Fibroblast of skin of scalp (primary cell): ENCODE measurements around the gene C3orf70.

Experiments used
- DNase-seq: peaks from one replicate; pipeline ENCODE4 v3.0.0-alpha.2; 2013

The C3orf70 gene

GRCh38 chr3:185046603-185047002, 106.3 kb downstream of the C3orf70 start:
- no peak for DNase-seq

DNA sequence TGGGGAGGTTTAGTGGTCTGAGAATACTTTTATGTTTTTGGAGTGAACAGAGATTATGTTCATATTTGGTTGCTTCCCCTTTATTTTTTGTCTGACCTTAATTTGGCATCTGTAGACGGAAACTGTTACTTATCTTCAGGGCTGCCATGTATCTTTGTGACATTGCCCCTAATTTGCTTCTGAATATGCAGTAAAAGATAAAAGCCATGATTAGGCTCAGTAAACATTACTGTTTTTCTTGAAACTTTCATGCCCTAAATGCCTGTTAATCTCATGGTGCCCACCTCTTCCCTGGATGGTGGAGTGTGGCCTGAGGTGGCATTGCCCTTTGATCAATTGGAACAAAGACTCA, 106.7 kb downstream of the C3orf70 start:
- DNase-seq = no peak

- no peak for DNase-seq
Observed at GRCh38 chr3:185042312-185043050, 110.4 kb downstream of the C3orf70 start.

GRCh38 chr3:185041540-185041939, 111.3 kb downstream of the C3orf70 start:
- DNase-seq = no peak

GRCh38 chr3:185040425-185040824, 112.4 kb downstream of the C3orf70 start:
- no peak for DNase-seq

DNA sequence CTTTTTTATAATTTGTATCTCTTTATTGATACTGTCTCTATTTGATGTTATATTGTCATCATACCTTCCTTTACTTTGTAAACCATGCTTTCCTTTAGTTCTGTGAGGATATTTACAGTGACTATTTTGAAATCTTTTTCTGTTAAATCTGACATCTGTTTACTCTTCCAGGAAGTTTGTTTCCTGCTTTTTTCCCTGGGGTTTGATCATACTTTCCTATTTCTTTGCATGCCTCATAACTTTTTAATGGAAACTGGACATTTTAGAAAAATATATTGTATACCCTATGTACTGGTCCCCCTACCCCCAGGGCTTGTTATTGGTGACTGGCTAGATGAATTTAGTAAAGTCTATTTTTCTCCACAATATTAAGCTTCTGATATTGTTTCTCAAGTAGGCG, 115.1 kb downstream of the C3orf70 start:
- DNase-seq = no peak

DNA sequence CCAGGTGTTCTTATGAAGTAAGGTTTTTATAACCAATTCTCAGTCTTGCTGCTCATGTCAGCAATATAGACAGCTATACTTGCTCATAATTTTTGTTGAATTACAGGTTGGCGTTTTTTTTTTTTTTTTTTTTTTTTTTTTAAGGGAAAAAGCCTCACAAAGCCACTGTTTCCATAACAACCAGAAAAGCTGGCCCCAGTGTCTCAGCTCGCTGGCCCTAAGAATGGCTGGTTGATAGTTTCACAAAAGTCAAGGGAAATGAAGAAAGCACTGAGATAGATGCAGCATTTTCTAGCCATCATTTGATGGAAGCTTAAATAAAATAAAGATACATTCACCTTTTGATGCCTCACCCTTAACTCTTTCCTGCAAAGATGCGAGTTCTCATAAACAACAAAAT, 121.9 kb downstream of the C3orf70 start:
- DNase-seq = no peak

- no peak for DNase-seq
Observed at GRCh38 chr3:185030399-185030798, 122.5 kb downstream of the C3orf70 start.

DNA sequence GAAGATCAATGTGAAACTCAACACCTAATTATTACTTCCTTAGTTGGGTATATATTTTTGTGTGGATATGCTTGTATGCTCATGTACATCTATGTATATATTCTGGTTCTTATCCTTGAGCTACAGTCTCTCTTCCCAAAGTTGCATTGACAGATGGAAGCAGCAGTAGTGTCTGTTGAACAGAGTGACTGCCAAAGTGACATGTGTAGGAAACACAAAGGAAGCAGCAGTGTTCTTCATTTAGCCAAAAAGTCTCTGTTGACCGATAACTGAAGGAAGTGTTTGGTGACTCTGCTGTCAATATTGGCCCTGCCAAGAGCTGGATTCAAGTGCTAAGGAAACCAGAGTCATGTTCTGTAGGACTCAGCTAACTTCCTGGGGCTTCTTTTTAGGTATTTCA, 123.8 kb downstream of the C3orf70 start:
- no peak for DNase-seq

DNA sequence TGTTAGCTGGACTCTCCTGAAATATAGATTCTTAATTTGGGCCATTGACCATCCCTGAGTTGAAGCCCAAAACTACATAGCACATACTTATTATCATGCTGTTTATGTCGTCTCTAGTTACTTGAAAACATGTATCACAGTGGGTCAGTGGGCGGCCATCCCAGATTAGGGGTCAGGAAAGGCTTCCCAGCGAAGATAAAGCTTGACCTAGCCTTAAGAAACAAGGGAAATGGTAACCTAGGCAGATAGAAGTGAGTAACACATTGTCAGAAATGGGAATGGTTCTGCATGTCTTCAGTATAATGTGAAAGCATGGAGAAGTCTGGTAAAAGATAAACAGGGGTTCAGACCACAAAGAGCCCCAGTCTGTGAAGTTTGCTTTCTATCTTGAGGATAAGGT, 124.7 kb downstream of the C3orf70 start:
- DNase-seq = no peak
